ENCODE measurements around the gene OSMR.

OSMR gene

DNA sequence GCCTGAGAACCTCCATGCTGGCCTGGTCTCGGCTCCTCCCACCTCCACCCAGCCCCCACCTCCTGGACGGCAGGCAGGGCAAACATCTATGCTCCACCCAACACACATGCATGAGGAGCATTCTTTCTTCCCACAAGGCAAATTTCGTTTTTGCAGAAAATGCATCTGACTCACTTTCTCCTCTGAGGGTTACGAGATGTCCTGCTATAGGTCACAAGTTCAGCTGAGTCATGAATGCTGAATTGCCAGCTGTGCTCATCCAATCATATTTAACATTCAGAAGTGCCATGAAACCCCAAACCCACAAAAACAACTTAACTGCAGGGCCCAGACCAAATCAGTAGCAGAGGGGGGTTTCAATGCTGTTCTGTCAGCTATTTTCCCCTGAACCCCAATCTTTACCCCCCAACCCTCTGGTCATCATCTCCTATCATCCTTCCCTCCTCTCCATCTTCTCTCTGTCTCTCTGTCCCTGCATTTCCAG, 39.0 kb upstream of the OSMR start:
- TF ChIP-seq ZFX (IDR thresholded peaks at IDR 0.05; ENCODE audit: borderline replicate concordance) (no peak), CTCF (IDR thresholded peaks at IDR 0.05) (no peak)
- no peak overlapping the region for H3K27ac ChIP-seq

DNA sequence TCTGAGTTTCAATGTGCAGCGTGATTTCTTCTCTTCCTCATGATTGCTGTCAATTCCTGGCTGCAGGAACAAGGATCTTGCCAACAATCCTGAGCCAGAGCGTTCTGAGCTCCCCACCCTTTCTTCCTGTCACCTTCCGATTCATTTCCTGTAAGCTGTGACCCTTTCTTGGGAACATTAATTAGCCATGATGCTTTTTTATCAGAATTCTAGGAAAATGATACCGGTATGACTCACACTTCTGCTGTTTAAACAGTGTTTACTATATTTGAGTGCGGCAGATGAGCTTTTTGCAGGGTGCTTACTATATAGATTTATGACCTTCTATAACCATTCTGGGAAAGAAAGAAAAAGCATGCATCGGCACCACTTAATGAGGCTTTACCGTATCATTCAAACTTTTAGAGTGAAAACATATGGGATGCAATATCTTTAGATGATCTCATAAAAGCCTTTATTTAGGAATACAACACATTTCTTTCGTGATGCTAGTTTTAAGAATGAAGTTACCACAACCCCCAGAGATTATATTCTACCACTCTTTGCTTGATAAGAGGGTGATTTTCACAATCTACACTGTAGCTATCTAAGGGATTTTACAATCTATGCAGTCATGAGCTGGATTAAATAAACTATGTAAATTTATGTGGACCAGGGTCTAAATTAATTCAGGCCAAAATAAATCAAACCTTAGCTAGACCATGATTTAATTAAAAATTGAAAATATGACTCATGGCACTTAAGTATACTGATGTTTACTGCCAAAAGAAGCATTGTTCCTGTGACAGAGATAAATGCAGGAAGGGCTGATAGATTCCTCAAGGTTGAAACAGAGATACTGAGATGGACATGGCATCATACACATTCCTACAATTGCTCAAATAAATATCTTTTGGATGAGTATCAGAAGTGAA, 38.0 kb upstream of the OSMR start:
- TF ChIP-seq ZFX (IDR thresholded peaks at IDR 0.05; ENCODE audit: borderline replicate concordance) (no peak), CTCF (IDR thresholded peaks at IDR 0.05) (no peak)

DNA sequence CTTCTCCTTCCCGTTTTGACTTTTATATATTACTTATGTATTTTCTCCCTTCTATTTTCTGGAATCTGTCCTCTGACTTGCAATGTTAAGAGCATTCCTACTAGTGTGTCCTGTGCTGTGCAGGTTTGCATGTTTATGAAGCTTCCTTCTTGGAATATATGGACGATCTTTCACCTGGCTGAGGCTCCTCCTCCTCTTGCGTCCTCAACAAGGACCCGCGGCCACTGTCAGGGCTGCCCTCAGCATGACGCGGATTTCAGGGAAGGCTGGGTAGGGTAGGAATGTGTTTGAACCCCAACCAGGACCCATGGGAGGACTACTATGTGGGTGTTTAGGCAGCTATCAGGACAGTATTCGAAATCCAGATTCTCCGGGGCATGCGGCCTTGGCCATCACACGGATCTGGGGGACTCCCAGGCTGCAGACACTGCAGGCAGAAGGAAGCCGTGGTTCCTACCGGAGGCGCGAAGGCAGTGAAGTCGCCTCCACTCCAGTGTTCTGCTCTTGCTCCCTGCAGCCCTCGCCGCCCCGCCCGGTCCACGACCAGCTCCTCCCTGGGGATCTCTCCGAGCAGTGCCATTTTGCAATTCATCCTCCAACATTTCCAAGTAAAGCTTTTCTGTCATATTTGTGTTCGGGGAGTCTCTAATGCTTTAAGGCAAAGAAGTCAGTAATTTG, 37.0 kb upstream of the OSMR start:
- no peak overlapping the region for H3K27ac ChIP-seq
- no peak for TF ChIP-seq ZFX (IDR thresholded peaks at IDR 0.05; ENCODE audit: borderline replicate concordance)
- no peak for TF ChIP-seq CTCF (IDR thresholded peaks at IDR 0.05)

More for the DNA sequence above, 38.0 kb upstream of the OSMR start:
- no peak overlapping the region for H3K27ac ChIP-seq

DNA sequence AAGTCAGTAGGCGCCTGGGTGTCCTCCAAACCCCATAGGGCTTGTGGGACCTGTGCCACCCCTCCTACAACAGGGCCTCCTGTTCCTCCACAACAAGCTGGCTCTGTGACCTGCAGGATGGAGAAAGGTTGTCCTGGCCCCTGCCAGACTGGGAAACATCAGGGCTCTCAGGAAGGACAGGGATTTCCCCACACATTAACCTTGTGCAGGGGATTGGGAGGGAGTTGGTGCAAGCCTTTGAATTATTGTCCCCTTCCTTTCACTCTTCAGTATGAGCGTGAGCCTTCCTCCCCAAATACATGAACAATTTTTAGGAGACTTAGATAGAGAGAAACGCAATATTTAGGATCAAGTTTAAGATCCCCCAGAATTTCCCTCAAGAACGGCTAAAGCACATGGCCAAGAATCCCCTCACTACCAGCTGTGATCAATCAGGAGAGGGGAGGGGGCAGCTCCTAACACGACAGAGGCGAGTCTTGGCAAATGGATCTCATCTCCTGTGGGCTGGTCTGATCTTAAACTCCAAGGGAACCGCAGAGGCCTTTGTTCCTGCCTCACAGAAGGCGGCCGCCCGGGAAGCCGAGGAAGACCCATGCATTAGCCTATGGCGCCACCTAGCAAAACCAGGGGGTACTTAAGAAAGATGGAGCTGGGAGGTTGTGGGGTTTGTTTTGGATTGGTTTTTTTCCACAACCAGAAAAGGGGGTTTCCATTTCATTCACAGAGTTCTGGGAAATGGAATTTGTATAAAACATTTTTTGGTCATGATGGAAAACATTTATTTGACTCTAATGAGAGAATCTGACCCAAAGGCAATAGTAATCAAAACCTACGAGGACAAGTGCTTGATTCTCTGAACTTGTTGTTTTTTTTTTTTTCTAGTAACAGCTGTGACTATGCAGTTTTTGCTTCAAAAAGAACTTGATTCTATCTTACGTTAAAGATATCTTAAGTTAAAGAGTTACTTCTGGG, 36.1 kb upstream of the OSMR start:
- H3K27ac ChIP-seq = no peak overlapping the region
- no peak for TF ChIP-seq ZFX (IDR thresholded peaks at IDR 0.05; ENCODE audit: borderline replicate concordance)
- TF ChIP-seq CTCF (IDR thresholded peaks at IDR 0.05) = peak; percentile 87

GRCh38 chr5:38814879-38815278, 30.9 kb upstream of the OSMR start:
- H3K27ac ChIP-seq = no peak overlapping the region
- TF ChIP-seq CTCF (IDR thresholded peaks at IDR 0.05) (no peak), ZFX (IDR thresholded peaks at IDR 0.05; ENCODE audit: borderline replicate concordance) (no peak)

DNA sequence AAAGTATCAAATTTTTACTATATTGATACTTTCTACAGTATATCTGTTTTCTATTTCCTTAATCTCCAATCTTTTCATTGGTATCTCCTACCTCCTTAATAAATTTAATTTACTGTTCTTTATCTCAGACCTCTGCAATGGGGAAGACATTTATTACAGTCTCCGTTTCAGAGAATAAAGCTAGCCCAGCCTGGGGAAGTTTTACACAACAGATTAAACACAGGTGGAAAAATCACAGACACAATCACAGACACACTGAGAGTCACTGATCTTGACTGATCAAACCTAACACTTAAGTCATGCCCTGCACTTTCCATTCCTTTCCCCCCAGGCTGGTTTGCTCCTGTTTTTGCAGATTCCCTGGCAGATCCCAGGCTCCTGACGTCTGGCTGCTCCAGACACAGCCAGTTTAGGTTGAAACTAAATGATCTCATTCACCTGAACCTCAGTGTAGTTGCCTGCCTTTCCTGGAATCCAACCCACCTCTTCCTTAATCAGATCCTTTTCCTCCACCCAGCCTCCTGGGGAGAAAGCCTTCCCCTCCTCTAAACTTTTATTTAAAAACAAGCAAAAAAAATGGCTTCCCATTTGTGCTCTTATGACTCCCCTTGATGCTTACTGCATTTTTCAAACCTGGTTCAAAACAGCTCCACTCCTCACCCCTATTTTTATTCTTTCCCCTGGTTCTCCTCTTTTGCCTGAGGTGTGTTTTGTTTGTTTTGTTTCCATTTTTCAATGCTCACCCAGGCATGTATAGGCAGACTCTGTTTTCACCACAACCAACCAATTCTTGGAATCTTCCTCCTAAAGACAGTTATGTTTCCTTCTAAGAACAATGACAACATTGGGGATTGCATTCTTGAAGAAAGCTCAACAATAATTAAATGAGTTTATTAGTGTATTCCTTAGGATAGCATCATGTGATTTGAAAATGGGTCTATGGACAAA, 29.5 kb upstream of the OSMR start:
- no peak for TF ChIP-seq ZFX (IDR thresholded peaks at IDR 0.05; ENCODE audit: borderline replicate concordance)
- no peak for TF ChIP-seq CTCF (IDR thresholded peaks at IDR 0.05)
- H3K27ac ChIP-seq = no peak overlapping the region
